AG09309 (cell line): Measurements from ENCODE around the gene NPTN.
A peak's percentile ranks its signal among the peaks of the same experiment; 100 is the strongest.

Experiments used
- DNase-seq: peaks from one replicate; pipeline ENCODE4 v3.0.0-alpha.2; 2010; ENCODE audit warnings: low read depth
- H3K4me3 ChIP-seq: 2 replicates; pipeline ENCODE4 v1.5.1; 2011; ENCODE audit warnings: mild to moderate bottlenecking, low read depth, low read length, moderate library complexity; ENCODE audit not compliant: control insufficient read depth
- TF ChIP-seq, protein P1 (sequence below): IDR thresholded peaks from 2 replicates; pipeline ENCODE4 v1.5.1; 2011; ENCODE audit warnings: mild to moderate bottlenecking, low read depth, low read length, inconsistent platforms; ENCODE audit not compliant: insufficient read depth, control insufficient read depth; ENCODE audit errors: missing control alignments

Gene NPTN

DNA sequence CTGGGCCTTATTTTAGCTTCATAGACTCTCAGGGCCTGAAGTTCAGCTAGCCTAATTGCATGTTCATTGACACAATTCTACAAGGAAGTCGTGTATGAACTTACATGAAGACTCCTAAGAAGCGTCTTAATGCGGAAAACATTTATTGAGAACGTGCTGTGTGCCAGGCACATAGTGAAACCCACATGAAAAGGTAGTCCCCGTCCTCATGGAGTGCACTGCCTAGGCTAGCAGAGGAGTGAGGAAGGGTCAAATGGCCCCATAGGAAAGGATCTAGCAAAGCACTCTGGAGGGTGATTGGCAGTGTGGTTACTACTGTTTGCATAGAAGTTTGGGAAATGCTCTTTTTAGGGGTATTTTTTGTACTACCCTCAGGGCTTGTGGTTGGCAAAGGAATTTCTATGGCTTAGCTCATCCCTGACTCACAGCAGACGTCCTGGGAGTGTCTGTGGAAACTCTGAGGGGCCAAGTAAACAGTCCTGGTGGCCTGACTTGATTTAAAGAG lies 854 bp upstream of the NPTN start:
- H3K4me3 ChIP-seq: peak overlapping the region; percentile 36
- peak; percentile 88 for DNase-seq
- TF ChIP-seq, protein P1, sequence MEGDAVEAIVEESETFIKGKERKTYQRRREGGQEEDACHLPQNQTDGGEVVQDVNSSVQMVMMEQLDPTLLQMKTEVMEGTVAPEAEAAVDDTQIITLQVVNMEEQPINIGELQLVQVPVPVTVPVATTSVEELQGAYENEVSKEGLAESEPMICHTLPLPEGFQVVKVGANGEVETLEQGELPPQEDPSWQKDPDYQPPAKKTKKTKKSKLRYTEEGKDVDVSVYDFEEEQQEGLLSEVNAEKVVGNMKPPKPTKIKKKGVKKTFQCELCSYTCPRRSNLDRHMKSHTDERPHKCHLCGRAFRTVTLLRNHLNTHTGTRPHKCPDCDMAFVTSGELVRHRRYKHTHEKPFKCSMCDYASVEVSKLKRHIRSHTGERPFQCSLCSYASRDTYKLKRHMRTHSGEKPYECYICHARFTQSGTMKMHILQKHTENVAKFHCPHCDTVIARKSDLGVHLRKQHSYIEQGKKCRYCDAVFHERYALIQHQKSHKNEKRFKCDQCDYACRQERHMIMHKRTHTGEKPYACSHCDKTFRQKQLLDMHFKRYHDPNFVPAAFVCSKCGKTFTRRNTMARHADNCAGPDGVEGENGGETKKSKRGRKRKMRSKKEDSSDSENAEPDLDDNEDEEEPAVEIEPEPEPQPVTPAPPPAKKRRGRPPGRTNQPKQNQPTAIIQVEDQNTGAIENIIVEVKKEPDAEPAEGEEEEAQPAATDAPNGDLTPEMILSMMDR: no peak

DNA sequence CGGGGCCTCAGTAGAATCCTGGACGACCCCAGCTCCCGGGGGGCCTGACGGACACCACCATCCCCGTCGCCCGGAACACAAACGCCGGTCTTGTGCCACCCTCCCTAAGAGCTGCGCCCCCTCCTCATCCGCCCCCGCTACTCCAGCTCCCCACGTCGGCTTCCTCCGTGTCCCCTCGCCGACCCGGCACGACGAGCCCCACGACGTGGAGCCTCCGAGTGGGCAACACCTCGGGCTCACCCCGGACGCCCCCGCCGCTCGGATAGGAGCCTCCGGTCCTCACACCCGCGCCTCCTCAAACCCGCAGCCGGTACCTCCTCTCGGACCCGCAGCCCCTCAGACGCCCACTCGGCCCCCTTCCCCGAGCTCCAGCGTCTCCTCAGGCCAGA lies 525 bp downstream of the NPTN start:
- peak overlapping the region; percentile 97 for H3K4me3 ChIP-seq
- no peak for DNase-seq
- TF ChIP-seq, protein P1: no peak

DNA sequence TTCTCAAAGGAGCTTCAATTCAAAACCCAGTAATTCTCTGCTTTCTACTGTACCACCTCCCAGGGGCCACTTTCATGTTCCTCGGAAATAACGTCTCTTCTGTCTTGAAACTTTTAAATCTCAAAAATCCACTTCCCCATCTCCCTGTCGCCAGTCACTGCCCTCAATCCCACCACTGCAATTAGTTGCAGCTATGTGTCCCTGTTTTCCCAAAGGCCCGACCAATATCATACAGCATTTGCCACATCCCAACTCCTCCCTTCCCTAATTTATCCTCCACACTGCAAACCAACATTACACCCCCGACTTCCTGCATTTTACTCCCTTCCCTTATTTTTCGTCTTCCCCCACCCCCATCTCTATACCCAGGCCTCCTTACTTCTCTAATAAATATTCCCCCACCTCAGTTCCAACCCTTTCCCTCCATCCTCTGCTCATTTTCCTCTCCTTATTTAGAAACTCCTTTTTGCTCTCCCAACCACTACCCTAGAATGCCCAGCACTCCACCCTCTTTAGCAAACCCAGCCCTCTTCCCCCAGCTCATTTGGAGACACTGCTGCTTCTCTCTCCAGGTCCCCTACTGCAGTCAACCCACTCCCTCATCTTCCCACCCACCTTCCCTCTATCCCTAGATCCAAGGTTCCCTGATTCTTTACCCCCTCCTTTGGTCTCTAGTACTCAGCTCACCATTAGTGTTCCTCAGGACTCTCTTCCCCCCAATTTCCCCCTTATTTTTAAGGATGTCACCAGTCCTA lies 1.1 kb downstream of the NPTN start:
- TF ChIP-seq, protein P1: no peak
- no peak for DNase-seq

DNA sequence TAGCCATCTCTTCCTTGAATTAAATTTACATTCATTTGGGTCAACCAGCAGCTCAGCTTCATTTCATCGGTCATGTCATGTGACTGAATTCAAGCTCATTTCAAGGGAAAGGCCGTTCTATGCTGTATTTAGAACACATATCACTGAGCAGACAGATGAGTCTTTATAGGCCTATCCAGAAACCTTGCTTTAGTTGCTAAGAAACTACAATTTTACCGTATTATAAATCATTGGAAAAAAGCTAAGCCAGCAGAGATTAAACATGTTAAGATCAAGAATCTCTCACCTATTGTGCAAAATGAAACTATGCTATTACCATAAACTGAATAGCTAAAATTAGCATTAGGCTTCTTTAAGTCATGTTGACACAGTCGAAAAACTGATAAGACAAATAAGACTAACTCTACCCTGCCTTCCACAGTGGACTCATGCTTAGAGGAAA lies 2.2 kb downstream of the NPTN start:
- no peak overlapping the region; the same call in 1 of the 2 replicates for H3K4me3 ChIP-seq
- no peak for DNase-seq
- TF ChIP-seq, protein P1: no peak

More for the DNA sequence above, 1.1 kb downstream of the NPTN start:
- H3K4me3 ChIP-seq: peak overlapping the region; percentile 97

DNA sequence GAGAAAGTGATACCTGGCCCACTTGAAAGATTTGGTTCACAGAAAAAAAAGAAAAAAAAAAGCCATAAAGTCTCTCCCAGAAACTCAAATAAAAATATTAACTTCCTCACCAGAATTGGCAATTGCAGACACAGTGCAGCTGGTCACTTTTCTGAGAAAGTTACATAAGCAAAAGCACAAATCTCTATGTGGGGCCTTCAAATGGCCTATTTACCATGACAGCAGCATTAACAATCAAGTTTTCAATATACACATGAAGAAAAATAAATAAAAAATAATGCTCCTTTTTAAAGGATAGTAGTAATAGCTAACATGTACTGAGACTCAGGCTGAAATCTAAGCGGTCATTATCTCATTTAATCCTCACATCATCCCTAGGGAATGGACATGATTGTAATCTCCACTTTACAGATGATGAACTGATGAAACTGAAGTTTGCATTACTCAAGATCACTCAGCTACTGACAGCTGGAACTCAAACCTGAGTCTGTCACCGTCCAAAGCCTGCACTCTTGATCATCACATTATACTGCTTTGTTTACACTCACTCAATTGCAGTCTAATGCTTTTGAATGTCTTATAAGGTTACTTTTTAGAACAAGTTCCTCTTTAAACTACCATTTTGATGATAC lies 3.3 kb downstream of the NPTN start:
- TF ChIP-seq, protein P1: no peak
- H3K4me3 ChIP-seq: no peak overlapping the region
- DNase-seq: no peak

DNA sequence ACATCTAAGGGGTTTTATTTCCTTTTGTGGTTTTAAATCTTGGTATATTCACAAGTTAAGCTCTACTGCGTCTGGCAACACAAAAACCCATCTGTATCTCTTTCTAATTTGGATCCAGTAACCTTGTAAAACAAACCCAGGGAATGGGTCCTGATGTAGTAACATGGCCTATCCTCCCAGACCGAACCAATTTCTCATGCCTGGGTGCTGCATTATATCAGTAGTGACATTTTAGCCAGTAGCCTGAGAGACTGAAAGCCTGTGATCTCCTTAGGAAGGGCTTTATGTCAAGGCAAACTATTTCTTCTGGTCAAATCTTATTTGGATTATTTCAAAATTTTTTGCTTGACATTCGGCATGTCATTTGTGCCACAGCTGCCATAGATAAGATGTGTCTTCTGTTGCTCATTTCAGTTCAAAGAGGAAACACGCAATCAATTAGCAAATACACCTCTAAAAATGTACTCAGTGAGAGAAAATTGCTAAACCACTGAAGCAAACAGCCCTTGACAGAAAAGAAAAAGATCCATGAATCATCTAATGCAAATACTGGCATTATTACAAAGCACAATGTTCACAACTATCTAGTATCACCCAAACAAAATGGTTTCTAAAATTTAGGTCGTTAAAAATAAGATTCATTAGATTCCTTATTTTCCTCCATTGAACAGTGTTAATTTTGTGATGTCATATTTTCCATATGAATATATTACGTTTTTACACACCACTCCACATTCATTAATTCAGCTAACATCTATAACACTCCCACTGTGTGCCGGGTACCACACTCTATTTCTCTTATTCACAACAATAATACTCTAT lies 4.0 kb downstream of the NPTN start:
- H3K4me3 ChIP-seq: no peak overlapping the region
- TF ChIP-seq, protein P1: no peak
- no peak for DNase-seq
